Large intestine (tissue), 3 donors: Measurements from ENCODE around the gene COX7A2. TPM values are rescaled to one million over a fixed set of nuclear protein-coding genes. Genes with fewer than 3 reads are reported as not detected.

ENCODE experiments used
- DNase-seq, 2 donors: peaks; one replicate each; pipeline versions ENCODE4 v3.0.0 to v3.0.0-alpha.2; 2013
- H3K27ac ChIP-seq: one replicate; pipeline ENCODE4 v1.5.1; 2013; ENCODE audit warnings: low read length
- H3K27me3 ChIP-seq: 2 replicates; pipeline ENCODE4 v1.6.1; 2013; ENCODE audit warnings: low read length; ENCODE audit not compliant: control insufficient read depth, insufficient read depth
- H3K36me3 ChIP-seq: 2 replicates; pipeline ENCODE4 v1.6.1; 2013; ENCODE audit warnings: low read length; ENCODE audit not compliant: control insufficient read depth, insufficient read depth
- H3K4me1 ChIP-seq: one replicate; pipeline ENCODE4 v1.6.1; 2013; ENCODE audit warnings: low read length; ENCODE audit not compliant: control insufficient read depth, insufficient read depth
- H3K4me3 ChIP-seq: one replicate; pipeline ENCODE4 v1.5.1; 2013; ENCODE audit warnings: low read length
- H3K9me3 ChIP-seq: one replicate; pipeline ENCODE4 v1.6.1; 2013; ENCODE audit warnings: mild to moderate bottlenecking, low read depth, low read length, moderate library complexity; ENCODE audit not compliant: control insufficient read depth
- WGBS: methylation state at CpG from one replicate; pipeline ENCODE4 v1.1.5; 2013; ENCODE audit warnings: low lambda C conversion rate; ENCODE audit not compliant: insufficient coverage; 5-methylcytosine and 5-hydroxymethylcytosine counted together
- polyA plus RNA-seq: library from polyadenylated mRNA; unstranded; fragments of 120-200 nt; gene quantifications from one replicate; pipeline ENCODE4 v1.2.1, GENCODE V29; 2013

Gene COX7A2
- polyA plus RNA-seq, 1 donor: 241 TPM

DNA sequence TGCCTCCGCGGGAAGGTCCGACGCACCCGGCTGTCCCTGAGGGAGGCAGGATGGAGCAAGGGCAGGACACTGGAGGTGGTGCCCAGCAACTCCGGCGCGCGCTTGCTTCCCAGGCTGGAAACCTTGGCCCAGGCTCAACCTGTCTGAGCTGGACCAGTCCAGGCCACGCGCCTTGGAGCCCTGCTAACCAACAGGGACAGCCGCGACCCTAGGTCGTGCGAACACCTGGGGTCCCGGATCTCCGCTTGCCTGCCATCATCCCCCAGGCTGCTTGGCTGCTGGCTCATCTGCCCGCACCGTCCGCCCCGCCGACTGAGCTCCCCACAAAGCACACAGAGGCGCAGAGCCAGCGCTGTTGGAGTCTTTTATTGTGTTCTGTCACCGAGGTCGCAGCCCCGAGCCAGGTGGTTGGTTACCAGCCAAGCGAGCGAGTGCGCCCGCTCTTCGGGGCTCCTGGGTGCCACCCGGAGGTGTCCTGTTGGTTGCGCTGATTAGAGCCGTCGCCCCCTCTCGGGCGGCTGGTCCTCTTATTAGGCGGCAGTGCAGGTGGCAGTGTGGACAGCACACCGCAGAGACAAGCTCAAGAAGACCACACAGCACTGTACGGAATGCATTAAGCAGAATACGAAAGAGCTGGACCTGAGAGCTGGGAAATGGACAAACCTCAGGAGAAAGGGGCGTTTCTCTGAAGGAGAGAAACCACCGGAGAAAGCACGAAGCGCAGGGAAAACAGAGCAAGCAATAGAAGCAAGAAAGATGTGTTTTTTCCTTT is 41.5 kb downstream of the COX7A2 start:
- peaks cover 3% of the 10 kb centered on the region for H3K9me3 ChIP-seq
- DNase-seq: peak in 1 of 2 donors; percentile 53
- H3K4me1 ChIP-seq: peaks cover 14% of the 10 kb centered on the region
- H3K4me3 ChIP-seq: peak overlapping the region; percentile 30
- H3K27me3 ChIP-seq: peaks cover 52% of the 10 kb centered on the region
- H3K36me3 ChIP-seq: no peaks in the 10 kb centered on the region
- 33% methylated on average over 3 of the region's 46 CpGs for WGBS
- H3K27ac ChIP-seq: no peak overlapping the region

DNA sequence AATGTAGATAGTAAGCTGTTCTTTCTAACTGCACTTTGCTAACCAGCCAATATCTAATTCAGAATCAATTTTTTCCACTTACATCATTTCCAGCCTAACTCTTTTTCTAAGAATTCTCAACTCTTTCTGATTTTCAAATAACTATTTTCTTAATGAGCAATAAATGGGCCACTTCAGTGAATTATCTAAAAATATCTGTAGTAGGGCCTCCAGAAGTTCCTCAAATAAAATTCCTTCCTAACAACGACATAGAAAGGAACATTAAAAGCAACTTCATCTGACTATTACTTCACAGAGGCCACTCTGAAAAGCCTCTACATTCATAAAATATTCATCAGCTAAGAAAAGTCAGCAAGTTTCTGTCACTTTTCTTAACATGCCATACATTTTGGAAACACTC is 42.6 kb downstream of the COX7A2 start:
- Histone ChIP-seq H3K36me3 (no peaks in the 10 kb centered on the region), H3K27me3 (peaks cover 41% of the 10 kb centered on the region), H3K27ac (no peak overlapping the region), H3K4me3 (no peak overlapping the region), H3K4me1 (peaks cover 7% of the 10 kb centered on the region), H3K9me3 (peaks cover 3% of the 10 kb centered on the region)
- WGBS: no CpG with 5 or more reads among the region's 1 CpG
- DNase-seq: no peak

DNA sequence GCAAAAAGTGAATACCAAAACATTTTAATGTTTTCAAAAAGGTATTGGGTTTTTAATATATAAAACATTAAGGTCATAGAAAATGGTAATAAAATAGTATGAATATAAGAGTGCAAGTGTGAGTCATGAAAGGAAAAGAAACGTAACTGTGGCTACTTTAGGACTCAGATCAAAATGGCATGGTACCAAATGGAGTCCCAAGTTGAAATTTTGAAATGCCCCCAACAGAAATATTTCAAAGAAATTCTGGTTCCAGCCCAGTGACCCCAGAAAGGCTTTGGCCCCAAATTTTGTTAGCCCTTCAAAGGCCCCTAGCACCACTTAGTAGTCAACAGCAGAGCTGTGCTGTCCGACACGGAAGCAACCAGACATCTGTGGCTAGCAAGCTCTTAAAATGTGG is 43.7 kb downstream of the COX7A2 start:
- peaks cover 30% of the 10 kb centered on the region for H3K27me3 ChIP-seq
- H3K4me1 ChIP-seq: no peaks in the 10 kb centered on the region
- WGBS: no CpG with 5 or more reads among the region's 3 CpGs
- H3K36me3 ChIP-seq: no peaks in the 10 kb centered on the region
- no peak overlapping the region for H3K27ac ChIP-seq
- no peaks in the 10 kb centered on the region for H3K9me3 ChIP-seq
- no peak for DNase-seq
- H3K4me3 ChIP-seq: no peak overlapping the region

DNA sequence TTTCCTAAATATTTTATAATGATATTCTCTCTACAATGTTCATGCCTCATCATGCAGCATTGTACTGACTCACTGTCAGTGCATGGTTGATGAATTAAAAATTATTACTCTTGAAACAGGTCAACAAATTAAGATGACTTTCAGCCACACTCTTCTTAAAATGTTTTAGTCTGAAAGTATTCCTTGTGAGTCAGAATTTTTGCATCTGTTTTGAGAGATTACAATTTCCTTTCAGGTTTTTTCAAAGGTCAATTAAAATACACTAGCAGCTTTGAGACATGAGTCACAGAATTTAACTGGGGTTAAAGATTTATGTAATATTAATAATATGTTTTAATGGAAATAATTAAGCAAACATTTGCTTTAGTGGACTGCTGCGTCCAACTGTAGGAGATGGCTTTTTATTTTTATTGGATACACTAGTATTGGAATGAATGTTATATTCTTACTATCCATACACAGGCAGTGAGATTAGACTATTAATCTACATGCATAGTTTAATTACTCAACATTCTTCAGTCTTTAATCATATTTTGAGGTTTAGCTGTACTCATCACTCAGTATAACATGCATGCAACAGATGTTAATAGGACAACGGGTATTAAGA is 47.4 kb downstream of the COX7A2 start:
- no peak overlapping the region for H3K4me3 ChIP-seq
- H3K4me1 ChIP-seq: no peaks in the 10 kb centered on the region
- H3K9me3 ChIP-seq: no peaks in the 10 kb centered on the region
- H3K36me3 ChIP-seq: no peaks in the 10 kb centered on the region
- H3K27me3 ChIP-seq: no peaks in the 10 kb centered on the region
- no peak for DNase-seq
- WGBS: 100% methylated on average over 1 of the region's 2 CpGs
- no peak overlapping the region for H3K27ac ChIP-seq

DNA sequence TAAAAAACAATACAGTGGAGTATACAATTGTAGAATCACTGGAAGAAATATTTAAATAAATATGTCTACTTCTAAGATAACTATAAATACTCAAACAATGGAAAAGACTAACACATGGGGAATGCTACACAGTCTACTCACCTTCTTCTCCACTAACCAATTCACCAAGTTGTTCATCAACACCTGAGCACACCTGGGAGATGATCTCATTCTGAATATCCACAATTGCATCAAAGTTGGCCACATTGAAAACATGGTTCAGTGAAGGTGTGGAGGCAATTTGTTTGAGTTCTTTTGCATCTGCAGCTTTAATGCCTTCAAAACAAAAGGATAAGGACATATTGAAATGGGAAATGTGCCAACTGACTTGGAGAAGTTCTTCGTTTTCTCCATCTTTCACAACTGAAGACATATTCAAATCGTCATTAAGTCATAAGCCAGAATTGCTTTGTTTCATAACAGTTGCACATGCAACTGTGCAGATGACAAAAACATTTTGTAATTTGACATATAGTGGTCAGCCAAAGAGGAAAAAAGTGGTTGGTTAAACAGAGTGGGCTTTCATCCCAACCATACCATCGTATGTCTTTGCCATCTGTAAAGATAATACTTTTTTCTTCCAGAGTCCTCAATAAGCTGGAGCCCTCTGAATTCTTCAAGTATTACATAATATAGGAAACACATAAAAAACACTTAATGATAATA is 55.2 kb downstream of the COX7A2 start:
- Histone ChIP-seq H3K4me1 (no peaks in the 10 kb centered on the region), H3K36me3 (peaks cover 5% of the 10 kb centered on the region), H3K27me3 (no peaks in the 10 kb centered on the region), H3K9me3 (no peaks in the 10 kb centered on the region), H3K27ac (no peak overlapping the region), H3K4me3 (no peak overlapping the region)
- no CpG with 5 or more reads among the region's 3 CpGs for WGBS
- DNase-seq: no peak

Other genes with a start within 250 kb of the COX7A2 start
- 90.9 TPM for gene COL12A1, start 37.7 kb downstream of the COX7A2 start, polyA plus RNA-seq
- gene TMEM30A, start 41.0 kb upstream of the COX7A2 start, polyA plus RNA-seq: 75.2 TPM
- 7.5 TPM for gene FILIP1, start 250.0 kb upstream of the COX7A2 start, polyA plus RNA-seq